GM21576 (cell line): ENCODE measurements around the gene CLTB.

ENCODE experiments used
- ATAC-seq: cut with Tn5 transposase; IDR thresholded peaks from one replicate; pipeline ENCODE4 v1.9.1; 2021; ENCODE audit warnings: mild to moderate bottlenecking, moderate library complexity; ENCODE audit not compliant: unreplicated experiment

Gene CLTB

GRCh38 chr5:176405656-176406435 is 10.5 kb downstream of the CLTB start:
- no peak for ATAC-seq

GRCh38 chr5:176401281-176402205 is 14.8 kb downstream of the CLTB start:
- no peak for ATAC-seq

GRCh38 chr5:176400382-176401156 is 15.8 kb downstream of the CLTB start:
- ATAC-seq = no peak

- no peak for ATAC-seq
These were observed 18.5 kb downstream of the CLTB start for GRCh38 chr5:176397736-176398420.

GRCh38 chr5:176396330-176396729 is 20.0 kb downstream of the CLTB start:
- no peak for ATAC-seq

GRCh38 chr5:176394881-176395675 is 21.3 kb downstream of the CLTB start:
- no peak for ATAC-seq

GRCh38 chr5:176394096-176394495 is 22.2 kb downstream of the CLTB start:
- ATAC-seq = no peak

GRCh38 chr5:176392526-176392925 is 23.8 kb downstream of the CLTB start:
- no peak for ATAC-seq

GRCh38 chr5:176391999-176392398 is 24.3 kb downstream of the CLTB start:
- no peak for ATAC-seq

- ATAC-seq = no peak
These were observed 24.9 kb downstream of the CLTB start for GRCh38 chr5:176391479-176391878.

- ATAC-seq = peak; percentile 31
These were observed 26.9 kb downstream of the CLTB start for GRCh38 chr5:176389135-176390123.

- peak; percentile 84 for ATAC-seq
These were observed 27.8 kb downstream of the CLTB start, which contains the start of the genes HIGD2A and NOP16 for GRCh38 chr5:176388444-176389134. Gene HIGD2A, plus strand, starts transcription at chr5:176388751. Its CDS starts 69 bp downstream, at chr5:176388820. Gene NOP16, minus strand, starts transcription at chr5:176388598. Its CDS starts 59 bp downstream, at chr5:176388539.

- ATAC-seq = no peak
These were observed 28.3 kb downstream of the CLTB start for GRCh38 chr5:176388003-176388443.

- no peak for ATAC-seq
These were observed 28.9 kb downstream of the CLTB start for GRCh38 chr5:176387384-176387925.

GRCh38 chr5:176386491-176386890 is 29.8 kb downstream of the CLTB start:
- no peak for ATAC-seq

- no peak for ATAC-seq
These were observed 31.3 kb downstream of the CLTB start for GRCh38 chr5:176384991-176385390.

GRCh38 chr5:176384366-176384930 is 31.9 kb downstream of the CLTB start:
- ATAC-seq = no peak
